ENCODE data around the gene ESYT2. TPM values are rescaled to one million over a fixed set of nuclear protein-coding genes. Genes with fewer than 3 reads are reported as not detected.
"Not testable (repeated sequence)": the region's sequence is repeated elsewhere in the genome, so short reads cannot be mapped to it uniquely, and the experiment has no call there.

Gene ESYT2
- total RNA-seq, 1 donor from 2014 or later, result 31.8 TPM

GRCh38 chr7:158843771-158844170 lies 14.5 kb upstream of the ESYT2 start:
- Mint-ChIP-seq H3K4me3 (ENCODE audit: unreplicated experiment) (no peak overlapping the region), H3K9me3 (ENCODE audit: unreplicated experiment) (no peaks in the 10 kb centered on the region), H3K36me3 (ENCODE audit: low read depth, unreplicated experiment) (no peaks in the 10 kb centered on the region), H3K27ac (ENCODE audit: unreplicated experiment) (no peak overlapping the region), H3K27me3 (ENCODE audit: unreplicated experiment) (peaks cover 3% of the 10 kb centered on the region), H3K4me1 (ENCODE audit: unreplicated experiment) (peaks cover 3% of the 10 kb centered on the region)
- DNase-seq (ENCODE audit: low spot score), result no peak
- TF ChIP-seq CTCF (IDR thresholded peaks at IDR 0.05; ENCODE audit: unreplicated experiment), result no peak

- no peak for TF ChIP-seq CTCF (IDR thresholded peaks at IDR 0.05; ENCODE audit: unreplicated experiment)
- Mint-ChIP-seq H3K27me3 (ENCODE audit: unreplicated experiment) (peaks cover 3% of the 10 kb centered on the region), H3K9me3 (ENCODE audit: unreplicated experiment) (no peaks in the 10 kb centered on the region), H3K4me1 (ENCODE audit: unreplicated experiment) (peaks cover 3% of the 10 kb centered on the region), H3K36me3 (ENCODE audit: low read depth, unreplicated experiment) (no peaks in the 10 kb centered on the region), H3K27ac (ENCODE audit: unreplicated experiment) (no peak overlapping the region), H3K4me3 (ENCODE audit: unreplicated experiment) (no peak overlapping the region)
- no peak for DNase-seq (ENCODE audit: low spot score)
Observed at GRCh38 chr7:158842486-158842885, 13.2 kb upstream of the ESYT2 start.

GRCh38 chr7:158840604-158841003 lies 11.3 kb upstream of the ESYT2 start:
- Mint-ChIP-seq H3K27ac (ENCODE audit: unreplicated experiment) (no peak overlapping the region), H3K9me3 (ENCODE audit: unreplicated experiment) (no peaks in the 10 kb centered on the region), H3K36me3 (ENCODE audit: low read depth, unreplicated experiment) (no peaks in the 10 kb centered on the region), H3K4me3 (ENCODE audit: unreplicated experiment) (no peak overlapping the region), H3K4me1 (ENCODE audit: unreplicated experiment) (peaks cover 3% of the 10 kb centered on the region), H3K27me3 (ENCODE audit: unreplicated experiment) (peaks cover 5% of the 10 kb centered on the region)
- TF ChIP-seq CTCF (IDR thresholded peaks at IDR 0.05; ENCODE audit: unreplicated experiment), result no peak
- DNase-seq (ENCODE audit: low spot score), result no peak

- not testable (repeated sequence) for H3K36me3 Mint-ChIP-seq (ENCODE audit: low read depth, unreplicated experiment); H3K27ac Mint-ChIP-seq (ENCODE audit: unreplicated experiment); DNase-seq (ENCODE audit: low spot score); H3K4me1 Mint-ChIP-seq (ENCODE audit: unreplicated experiment); H3K27me3 Mint-ChIP-seq (ENCODE audit: unreplicated experiment); H3K4me3 Mint-ChIP-seq (ENCODE audit: unreplicated experiment); H3K9me3 Mint-ChIP-seq (ENCODE audit: unreplicated experiment)
Observed at GRCh38 chr7:158839177-158839576, 9.9 kb upstream of the ESYT2 start.

GRCh38 chr7:158837790-158838637 lies 8.7 kb upstream of the ESYT2 start:
- H3K4me3 Mint-ChIP-seq (ENCODE audit: unreplicated experiment), result no peak overlapping the region
- H3K36me3 Mint-ChIP-seq (ENCODE audit: low read depth, unreplicated experiment), result no peaks in the 10 kb centered on the region
- H3K4me1 Mint-ChIP-seq (ENCODE audit: unreplicated experiment), result no peaks in the 10 kb centered on the region
- H3K27me3 Mint-ChIP-seq (ENCODE audit: unreplicated experiment), result peaks cover 5% of the 10 kb centered on the region
- DNase-seq (ENCODE audit: low spot score), result no peak
- no peaks in the 10 kb centered on the region for H3K9me3 Mint-ChIP-seq (ENCODE audit: unreplicated experiment)
- no peak overlapping the region for H3K27ac Mint-ChIP-seq (ENCODE audit: unreplicated experiment)
- TF ChIP-seq CTCF (IDR thresholded peaks at IDR 0.05; ENCODE audit: unreplicated experiment), result no peak

All from endothelial cell (in vitro differentiated cells).